HG02884 (cell line): Measurements from ENCODE around the gene ERICH2.

ENCODE experiments used
- ATAC-seq: cut with Tn5 transposase; IDR thresholded peaks from one replicate; pipeline ENCODE4 v1.9.1; 2021; ENCODE audit warnings: mild to moderate bottlenecking, moderate library complexity; ENCODE audit not compliant: unreplicated experiment

Gene ERICH2

DNA sequence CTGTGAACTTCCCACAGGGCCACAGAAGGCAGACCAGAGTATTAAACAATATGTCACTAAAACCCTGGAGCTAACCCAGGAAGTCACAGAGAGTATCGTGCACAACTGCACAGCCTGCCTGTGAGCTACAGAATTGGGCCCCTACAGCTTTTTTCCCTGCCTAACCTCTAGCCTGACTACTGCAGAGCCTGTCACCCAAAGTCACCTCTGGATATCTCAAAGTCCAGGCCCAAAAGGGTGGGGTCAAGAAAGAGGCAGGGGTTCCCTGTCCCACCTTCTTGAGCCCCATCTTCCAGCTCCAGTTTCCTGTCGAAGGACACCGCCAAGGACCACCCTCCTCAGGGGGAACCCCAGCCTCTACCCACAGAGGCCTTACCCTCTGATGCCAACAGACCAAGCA is 60.0 kb downstream of the ERICH2 start:
- no peak for ATAC-seq

DNA sequence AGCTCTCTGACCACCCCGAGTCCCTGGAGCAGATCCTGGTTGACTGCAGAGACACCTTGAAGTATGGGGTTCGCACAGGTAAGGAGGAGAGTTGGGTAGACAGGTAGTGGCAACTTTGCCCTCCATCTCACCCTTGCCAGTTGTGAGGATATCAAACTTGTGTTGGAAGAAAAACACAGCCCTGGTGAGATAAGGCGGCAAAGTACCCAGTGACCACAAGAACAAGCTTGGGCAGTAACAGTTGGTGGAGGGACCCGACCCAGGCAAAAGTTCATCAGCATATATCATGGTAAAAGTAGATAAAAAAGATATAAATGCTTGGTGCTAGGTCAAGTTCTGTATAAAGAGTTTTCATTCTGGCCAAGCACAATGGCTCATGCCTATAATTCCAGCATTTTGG is 60.9 kb downstream of the ERICH2 start:
- no peak for ATAC-seq

DNA sequence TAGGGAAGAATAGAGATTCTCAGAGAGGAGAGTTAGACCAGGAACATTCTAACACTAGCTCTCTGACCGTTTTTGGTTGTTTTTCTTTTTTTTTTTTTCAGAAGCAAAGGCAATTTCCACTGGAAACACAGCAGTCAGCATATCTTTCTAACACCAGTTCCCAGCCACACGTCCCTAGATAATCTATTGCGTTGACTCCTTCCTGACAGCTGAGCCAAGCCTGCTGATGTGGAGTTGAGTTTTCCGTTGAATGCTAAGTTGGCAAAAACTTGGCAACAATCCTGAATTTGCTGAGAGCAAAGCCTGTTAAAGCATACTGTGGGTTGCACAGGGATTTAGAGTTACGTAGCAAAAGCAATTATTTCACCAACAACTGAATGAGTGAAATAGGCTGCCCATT is 65.8 kb downstream of the ERICH2 start:
- no peak for ATAC-seq

DNA sequence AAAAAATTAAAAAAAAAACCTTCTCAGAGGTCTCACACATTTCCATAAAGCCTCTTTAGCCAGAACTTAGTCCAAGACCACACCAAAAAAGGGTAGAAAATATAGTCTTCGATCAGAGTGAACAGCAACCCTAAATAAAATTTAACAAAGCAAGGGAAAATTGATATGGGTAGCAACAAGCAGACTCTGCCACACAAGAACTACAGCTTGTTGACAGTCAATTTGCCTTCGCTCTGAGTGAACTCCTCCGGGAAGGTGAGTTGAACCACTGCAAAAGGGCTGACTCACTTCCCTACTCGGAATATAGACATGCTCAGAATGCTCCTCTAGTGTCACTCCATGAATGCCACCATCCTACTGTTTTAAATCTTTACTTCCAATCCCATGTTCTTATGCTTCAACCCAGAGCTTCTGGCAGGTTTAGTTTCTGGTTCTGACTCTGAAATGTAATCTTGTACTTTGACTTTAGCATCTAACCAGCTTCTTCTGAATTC is 70.6 kb downstream of the ERICH2 start:
- ATAC-seq: no peak

DNA sequence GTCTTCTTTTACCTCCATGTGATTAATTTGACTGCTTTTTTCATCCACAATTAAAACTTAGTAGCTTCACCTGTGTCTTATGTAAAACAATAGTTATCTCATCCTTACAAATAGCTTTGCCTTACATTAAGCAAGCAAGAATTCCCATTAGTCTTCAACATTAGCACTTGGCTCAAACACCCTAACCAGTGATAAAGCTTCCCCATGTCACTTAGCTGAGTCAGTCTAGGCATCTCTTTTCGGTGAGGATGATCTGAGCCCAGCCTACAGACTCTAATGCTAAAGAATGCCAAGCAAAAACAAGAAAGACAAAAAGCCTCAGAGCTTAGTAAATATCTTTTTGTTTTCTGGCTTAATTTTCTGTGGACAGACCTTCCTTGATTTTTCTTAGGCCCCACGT is 72.6 kb downstream of the ERICH2 start:
- ATAC-seq: no peak

DNA sequence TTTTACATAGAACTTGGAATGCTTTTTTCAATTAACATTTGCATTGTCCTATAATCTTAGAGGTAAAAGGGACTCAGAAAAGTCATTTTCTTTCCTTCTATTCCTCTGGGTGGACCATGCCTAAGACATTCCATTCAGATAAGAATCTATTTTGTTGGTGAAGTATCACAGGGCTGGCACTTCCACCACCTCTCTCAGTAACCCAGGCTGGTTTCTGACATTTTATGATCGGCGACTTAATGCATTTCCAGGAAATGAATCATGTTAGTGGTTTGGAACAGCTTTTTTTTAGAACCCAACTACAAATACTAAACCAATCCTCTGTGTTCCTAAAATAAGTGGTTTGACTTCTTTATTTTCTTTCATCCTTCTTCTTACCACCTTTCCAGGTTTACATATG is 73.5 kb downstream of the ERICH2 start:
- no peak for ATAC-seq

DNA sequence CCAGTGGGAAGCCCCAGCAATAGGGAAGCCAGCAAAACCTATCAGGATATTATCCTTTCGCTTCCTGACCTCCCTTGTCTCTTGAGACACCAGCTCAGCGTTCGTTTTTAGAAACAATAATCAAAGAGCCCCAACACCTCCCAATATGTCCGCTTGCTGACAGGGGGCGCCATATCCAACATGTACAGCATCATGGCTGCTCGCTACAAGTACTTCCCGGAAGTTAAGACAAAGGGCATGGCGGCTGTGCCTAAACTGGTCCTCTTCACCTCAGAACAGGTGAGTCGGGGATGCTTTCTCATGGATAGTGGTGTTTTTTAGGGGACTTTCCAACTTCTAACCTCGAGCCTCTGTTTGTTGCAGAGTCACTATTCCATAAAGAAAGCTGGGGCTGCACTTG is 75.2 kb downstream of the ERICH2 start:
- ATAC-seq: no peak

DNA sequence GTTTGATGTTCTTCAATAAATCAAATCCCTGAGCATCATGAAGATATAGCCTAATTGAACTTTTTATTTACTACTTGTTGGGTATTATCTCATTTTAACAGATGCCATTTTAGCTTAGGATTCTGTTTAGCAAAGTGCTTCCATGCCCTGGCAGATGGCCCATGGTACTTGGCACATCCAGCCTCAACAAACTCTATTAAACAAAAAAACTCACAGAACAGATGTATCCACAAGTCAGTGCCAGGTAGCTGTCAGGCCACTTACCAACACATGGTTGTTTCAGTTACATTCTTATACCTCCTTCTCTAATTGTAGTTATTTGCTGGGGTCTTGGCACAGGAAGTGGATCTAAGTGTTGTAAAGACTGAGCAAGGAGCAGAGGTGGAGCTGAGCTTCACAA is 76.1 kb downstream of the ERICH2 start:
- ATAC-seq: no peak

DNA sequence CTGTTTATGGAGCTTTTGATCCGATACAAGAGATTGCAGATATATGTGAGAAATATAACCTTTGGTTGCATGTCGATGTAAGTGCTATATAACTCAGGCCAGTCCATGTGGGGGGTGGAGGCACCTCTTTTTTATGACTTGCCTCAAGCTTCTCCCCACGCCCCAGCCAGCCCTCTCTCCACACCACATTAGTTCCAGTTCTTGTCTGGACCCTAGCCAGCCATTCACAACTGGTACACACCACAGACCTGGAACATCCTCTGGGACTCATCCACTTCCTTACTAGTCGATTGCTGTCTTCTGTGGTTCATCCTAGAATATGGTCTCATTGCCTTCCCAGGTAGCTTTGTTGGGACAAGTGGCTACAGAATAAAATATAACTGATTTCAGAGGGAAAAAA is 77.5 kb downstream of the ERICH2 start:
- ATAC-seq: no peak
